Stomach (tissue), 4 donors: ENCODE measurements around the gene KIAA0513.

ENCODE experiments used
- CTCF ChIP-seq, 7 experiments: fragments of 450-650 bp in 4 of 7; fragments of 200-600 bp in 3 of 7; sonication (generic) in 3 of 7; IDR thresholded peaks; one replicate each; pipeline ENCODE4 v1.5.1; 2016 to 2019; ENCODE audit warnings: antibody characterized with exemption in 7 of 7, control low read depth in 2 of 7, mild to moderate bottlenecking in 1 of 7
- EP300 ChIP-seq: sonication (generic); formaldehyde crosslinking; IDR thresholded peaks from one replicate; pipeline ENCODE4 v1.6.1; 2017; ENCODE audit warnings: antibody characterized with exemption
- POLR2A ChIP-seq, 4 donors: fragments of 450-650 bp; IDR thresholded peaks; one replicate each; pipeline ENCODE4 v1.6.1; 2016; ENCODE audit warnings: antibody characterized with exemption in 4 of 4, control low read depth in 2 of 4, mild to moderate bottlenecking in 1 of 4, moderate library complexity in 1 of 4

- TF ChIP-seq CTCF (IDR thresholded peaks at IDR 0.05) (no peak), EP300 (no peak), POLR2A (IDR thresholded peaks at IDR 0.05) (no peak)
Observed at GRCh38 chr16:85077039-85077438, 49.4 kb downstream of the KIAA0513 start.
